GM12873 (cell line): ENCODE measurements around the gene ESF1.

ENCODE experiments used
- CTCF ChIP-seq: IDR thresholded peaks from 2 replicates; pipeline ENCODE4 v1.5.1; 2012; ENCODE audit warnings: low read depth, mild to moderate bottlenecking, moderate library complexity, low read length, control low read depth; ENCODE audit not compliant: insufficient read depth; ENCODE audit errors: missing control alignments

The ESF1 gene

DNA sequence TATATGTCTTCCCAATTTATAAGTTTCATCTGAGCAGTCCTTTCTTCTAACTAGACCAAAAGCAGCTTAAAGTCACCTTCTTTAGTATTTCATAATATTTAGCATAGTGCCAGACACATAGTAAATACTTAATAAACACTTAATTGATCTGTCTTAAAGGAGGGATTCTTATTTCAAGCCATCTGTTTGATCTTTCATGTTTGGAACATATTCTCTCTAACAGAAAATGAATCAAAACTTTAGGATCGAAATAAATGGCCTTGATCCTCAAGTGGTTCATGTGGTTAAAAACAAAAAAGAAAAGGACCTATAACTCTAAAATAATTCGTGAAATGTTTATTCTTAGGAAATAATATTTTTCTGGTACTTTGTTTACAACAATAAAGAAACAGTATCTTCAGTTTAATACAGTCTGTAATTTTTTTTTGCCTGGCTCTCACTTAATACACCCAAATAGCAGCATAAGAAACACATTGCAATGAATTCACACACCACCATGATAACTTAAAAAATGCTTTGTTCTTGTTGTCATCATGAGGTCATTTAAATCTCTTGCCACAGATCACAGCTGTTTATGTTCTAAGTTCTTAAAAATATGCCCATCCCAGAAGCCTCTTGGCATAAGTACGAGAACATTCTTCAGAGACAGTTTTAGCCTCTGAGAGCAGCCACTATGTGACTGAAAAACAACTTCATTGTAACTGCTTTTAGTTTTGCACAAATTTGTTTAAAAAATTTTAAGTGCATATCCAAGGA is 48.1 kb downstream of the ESF1 start:
- no peak for TF ChIP-seq CTCF

DNA sequence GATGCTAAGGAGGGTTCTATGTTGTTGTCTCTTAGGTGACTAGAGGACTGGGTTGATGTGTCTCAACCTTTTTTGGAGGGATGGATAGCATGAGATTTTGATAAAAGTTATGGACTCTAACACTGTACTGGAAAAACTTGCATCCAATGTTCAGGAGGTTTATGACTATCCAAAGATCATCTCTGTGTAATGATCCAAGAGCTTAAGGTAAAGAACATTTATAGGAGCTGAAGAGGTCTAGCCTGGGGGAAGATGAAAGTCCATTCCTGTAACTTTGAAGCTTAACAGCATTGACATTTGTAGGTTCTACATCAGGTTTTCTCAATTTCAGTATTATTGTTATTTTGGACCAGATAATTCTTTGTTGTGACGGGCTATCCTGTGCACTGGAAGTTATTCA is 48.9 kb downstream of the ESF1 start:
- no peak for TF ChIP-seq CTCF

- no peak for TF ChIP-seq CTCF
These were observed 61.7 kb downstream of the ESF1 start for GRCh38 chr20:13723011-13723410.

DNA sequence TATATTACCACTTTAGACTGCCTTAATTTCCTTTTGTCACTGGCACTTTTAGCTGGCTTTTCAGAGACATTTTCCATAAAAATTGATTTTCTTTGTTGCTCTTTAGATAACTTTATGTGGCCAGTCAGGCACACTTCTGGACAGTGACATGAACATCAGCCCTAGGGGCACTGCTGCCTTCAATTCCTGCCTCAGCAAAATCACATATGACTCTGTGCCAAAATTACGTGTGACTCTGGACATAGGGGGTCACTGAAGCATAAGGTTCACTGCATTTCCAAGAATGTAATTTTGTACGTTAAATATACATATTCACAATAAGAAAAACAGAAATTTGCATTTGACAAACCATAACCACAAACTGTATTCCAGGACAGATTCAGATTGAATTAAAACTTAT is 66.5 kb downstream of the ESF1 start:
- no peak for TF ChIP-seq CTCF

GRCh38 chr20:13717631-13718044 is 67.1 kb downstream of the ESF1 start:
- TF ChIP-seq CTCF = no peak

GRCh38 chr20:13715171-13715570 is 69.5 kb downstream of the ESF1 start:
- TF ChIP-seq CTCF = no peak

DNA sequence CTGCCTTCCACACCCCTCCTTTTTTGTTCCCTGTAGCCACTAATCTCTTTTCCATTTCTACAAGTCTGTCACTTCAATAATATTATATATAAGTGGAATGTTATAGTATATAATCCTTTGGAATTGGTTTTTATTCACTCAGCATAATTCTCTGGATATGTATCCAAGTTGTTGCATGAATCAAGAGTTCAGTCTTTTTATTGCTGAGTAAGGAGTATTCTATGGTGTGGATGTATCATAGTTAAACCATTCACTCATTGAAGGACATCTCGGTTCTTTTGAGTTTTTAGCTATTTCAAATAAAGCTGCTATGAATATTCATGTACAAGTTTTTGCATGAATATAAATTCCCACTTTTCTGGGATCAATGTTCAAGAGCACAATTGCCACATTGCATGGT is 76.5 kb downstream of the ESF1 start:
- TF ChIP-seq CTCF = no peak
